ENCODE results near the gene MAML2.

DNA sequence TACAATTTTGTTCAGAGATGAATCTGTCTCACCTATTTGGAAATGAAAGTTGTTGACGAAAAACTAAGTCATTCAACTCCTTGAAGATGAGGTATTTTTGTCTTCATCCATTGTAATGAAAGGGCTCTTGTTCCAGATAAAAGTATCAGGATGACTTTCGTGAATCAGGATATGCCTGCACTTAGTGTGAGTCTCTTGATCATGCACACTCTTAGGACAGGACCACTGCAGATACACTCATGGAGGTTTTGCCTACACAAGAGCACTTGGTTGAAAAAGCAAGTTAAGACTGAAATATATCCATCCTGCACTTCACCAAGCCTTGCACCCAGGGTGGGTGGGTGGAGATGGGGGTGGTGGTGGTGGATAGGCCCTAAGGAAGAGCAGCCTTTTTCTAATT lies 298.2 kb downstream of the MAML2 start:
- TF ChIP-seq CTCF (IDR thresholded peaks at IDR 0.05; ENCODE audit: borderline replicate concordance, extremely low read depth, low read length, poor library complexity, severe bottlenecking) (no peak), EZH2 (IDR thresholded peaks at IDR 0.05; ENCODE audit: borderline replicate concordance, low read depth, low read length, severe bottlenecking) (no peak)

Data from DND-41 (cell line).